ENCODE results near the gene ZSCAN21. TPM values are rescaled to one million over a fixed set of nuclear protein-coding genes. Genes with fewer than 3 reads are reported as not detected.

ZSCAN21 gene
- total and polyA plus RNA-seq, 10 of the 15 experiments (the other 5 are each of a cell fraction or from before 2014, with no cell fraction given), result 1.9 to 9.6 (median 7.1) TPM

GRCh38 chr7:100015232-100016214, 34.1 kb upstream of the ZSCAN21 start, which contains the start of gene ZKSCAN1 (continued):
- TF ChIP-seq POU2F2 (IDR thresholded peaks at IDR 0.05; ENCODE audit: borderline replicate concordance, low read depth, low read length) (peak; percentile 85; the same call in 2 of the 3 replicates), CHD2 (IDR thresholded peaks at IDR 0.05; ENCODE audit: borderline replicate concordance, low read depth, low read length) (peak; percentile 16; the same call in 1 of the 2 replicates), CUX1 (IDR thresholded peaks at IDR 0.05; ENCODE audit: insufficient replicate concordance, low read depth, low read length) (no peak), NR2F1 (conservative IDR thresholded peaks at IDR 0.05) (peak; percentile 36; the same call in 1 of the 2 replicates), SP1 (IDR thresholded peaks at IDR 0.05; ENCODE audit: low read depth, low read length) (no peak), MTA2 (IDR thresholded peaks at IDR 0.05; ENCODE audit: low read depth) (0 out of 2 replicates have a peak, but pooled peaks have one; percentile 10), MXI1 (IDR thresholded peaks at IDR 0.05; ENCODE audit: low read depth, low read length) (peak; percentile 62; the same call in 1 of the 2 replicates), NRF1 (conservative IDR thresholded peaks at IDR 0.05; ENCODE audit: low read depth, low read length) (no peak), SIN3A (IDR thresholded peaks at IDR 0.05; ENCODE audit: low read depth, low read length) (peak; percentile 44; the same call in 1 of the 2 replicates), TARDBP (IDR thresholded peaks at IDR 0.05; ENCODE audit: borderline replicate concordance) (peak; percentile 37; the same call in 1 of the 2 replicates), CEBPB (IDR thresholded peaks at IDR 0.05; ENCODE audit: borderline replicate concordance in 1 of 2, low read depth in 2 of 2, low read length in 2 of 2) (no peak), ESRRA (IDR thresholded peaks at IDR 0.05; ENCODE audit: low read length) (no peak), JUND (IDR thresholded peaks at IDR 0.05; ENCODE audit: low read depth, low read length) (0 out of 2 replicates have a peak, but pooled peaks have one; percentile 50), PAX5 (IDR thresholded peaks at IDR 0.05; ENCODE audit: borderline replicate concordance, low read depth, low read length) (peak; percentile 44; the same call in 1 of the 2 replicates), TCF3 (IDR thresholded peaks at IDR 0.05; ENCODE audit: borderline replicate concordance, insufficient read depth, low read depth, low read length) (0 out of 2 replicates have a peak, but pooled peaks have one; percentile 19), ZNF687 (IDR thresholded peaks at IDR 0.05) (peak; percentile 27; the same call in 1 of the 2 replicates), ZNF274 (IDR thresholded peaks at IDR 0.05; ENCODE audit: insufficient read depth, insufficient read length) (no peak), USF2 (IDR thresholded peaks at IDR 0.05; ENCODE audit: borderline replicate concordance, low read depth, low read length) (no peak), GABPA (IDR thresholded peaks at IDR 0.05; ENCODE audit: low read depth) (peak; percentile 96)

Measured in GM12878 (cell line).